Smooth muscle cell (in vitro differentiated cells): ENCODE data around the gene GPR143. TPM values are rescaled to one million over a fixed set of nuclear protein-coding genes. Genes with fewer than 3 reads are reported as not detected.

Experiments used
- DNase-seq: peaks from one replicate; lab custom pipeline; 2025; ENCODE audit not compliant: unreplicated experiment; lab: John Stamatoyannopoulos, UW
- H2AFZ ChIP-seq: fragments of 200-600 bp; sonication (generic); 2 replicates; pipeline ENCODE4 v1.6.0; 2016; ENCODE audit warnings: antibody characterized with exemption, low read depth, mild to moderate bottlenecking
- H3F3A ChIP-seq: fragments of 200-600 bp; sonication (generic); 2 replicates; pipeline ENCODE4 v1.6.0; 2017; ENCODE audit warnings: antibody characterized with exemption, low read depth
- H3K27ac ChIP-seq: fragments of 200-600 bp; sonication (generic); 2 replicates; pipeline ENCODE4 v1.5.1; 2016; ENCODE audit warnings: low read depth, mild to moderate bottlenecking
- H3K27me3 ChIP-seq: fragments of 200-600 bp; sonication (generic); 2 replicates; pipeline ENCODE4 v1.6.1; 2016; ENCODE audit warnings: low read depth, mild to moderate bottlenecking
- H3K36me3 ChIP-seq: fragments of 200-600 bp; sonication (generic); 2 replicates; pipeline ENCODE4 v1.5.1; 2016; ENCODE audit warnings: low read depth
- H3K4me1 ChIP-seq: fragments of 200-600 bp; sonication (generic); 2 replicates; pipeline ENCODE4 v1.5.1; 2016; ENCODE audit warnings: low read depth
- H3K4me2 ChIP-seq: fragments of 200-600 bp; sonication (generic); 2 replicates; pipeline ENCODE4 v1.6.0; 2016; ENCODE audit warnings: mild to moderate bottlenecking
- H3K4me3 ChIP-seq: fragments of 200-600 bp; sonication (generic); 2 replicates; pipeline ENCODE4 v1.5.1; 2016; ENCODE audit warnings: mild to moderate bottlenecking
- H3K79me2 ChIP-seq: fragments of 200-600 bp; sonication (generic); 2 replicates; pipeline ENCODE4 v1.6.0; 2016; ENCODE audit warnings: low read depth, mild to moderate bottlenecking
- H3K9ac ChIP-seq: fragments of 200-600 bp; sonication (generic); 2 replicates; pipeline ENCODE4 v1.6.0; 2016; ENCODE audit warnings: low read depth
- H3K9me3 ChIP-seq: fragments of 200-600 bp; sonication (generic); replicated peaks from 2 replicates; pipeline ENCODE4 v1.5.1; 2016; ENCODE audit warnings: low read depth
- H4K20me1 ChIP-seq: fragments of 200-600 bp; sonication (generic); 2 replicates; pipeline ENCODE4 v1.6.0; 2016; ENCODE audit warnings: low read depth
- WGBS: methylation state at CpG from one replicate; pipeline ENCODE4 v1.1.7; 2016; ENCODE audit warnings: low lambda C conversion rate; 5-methylcytosine and 5-hydroxymethylcytosine counted together
- polyA plus RNA-seq: library from polyadenylated mRNA; unstranded; fragments of >200 nt; fragmentation: Nextera tagmentation; extraction: Ambion mirVana; gene quantifications from 2 replicates; pipeline ENCODE4 v1.2.1, GENCODE V29; 2016
- total RNA-seq: library from RNA; depleted of rRNA; stranded (reverse); fragments of >200 nt; gene quantifications from 2 replicates; pipeline ENCODE4 v1.2.3, GENCODE V29; 2014
- TF ChIP-seq, protein P1 (sequence below): fragments of 200-600 bp; sonication (generic); IDR thresholded peaks from 2 replicates; pipeline ENCODE4 v1.5.1; 2017; ENCODE audit warnings: borderline replicate concordance, mild to moderate bottlenecking, antibody characterized with exemption; ENCODE audit not compliant: insufficient read depth, poor library complexity, severe bottlenecking

Gene GPR143
- total and polyA plus RNA-seq, 2 experiments from 2014 or later, result 0.72 to 1.4 TPM

- H3K9me3 ChIP-seq, result no peaks in the 10 kb centered on the region
- H2AFZ ChIP-seq, result no peak overlapping the region
- H3K4me2 ChIP-seq, result no peak overlapping the region
- H4K20me1 ChIP-seq, result no peaks in the 10 kb centered on the region
- no peak overlapping the region for H3K4me3 ChIP-seq
- no peaks in the 10 kb centered on the region for H3F3A ChIP-seq
- no peak overlapping the region for H3K27ac ChIP-seq
- no peak for DNase-seq
- H3K36me3 ChIP-seq, result no peaks in the 10 kb centered on the region
- H3K79me2 ChIP-seq, result no peaks in the 10 kb centered on the region
- H3K27me3 ChIP-seq, result no peaks in the 10 kb centered on the region
- 55% methylated on average over 5 of the region's 5 CpGs for WGBS
- no peaks in the 10 kb centered on the region for H3K4me1 ChIP-seq
- H3K9ac ChIP-seq, result no peak overlapping the region
- TF ChIP-seq, protein P1, sequence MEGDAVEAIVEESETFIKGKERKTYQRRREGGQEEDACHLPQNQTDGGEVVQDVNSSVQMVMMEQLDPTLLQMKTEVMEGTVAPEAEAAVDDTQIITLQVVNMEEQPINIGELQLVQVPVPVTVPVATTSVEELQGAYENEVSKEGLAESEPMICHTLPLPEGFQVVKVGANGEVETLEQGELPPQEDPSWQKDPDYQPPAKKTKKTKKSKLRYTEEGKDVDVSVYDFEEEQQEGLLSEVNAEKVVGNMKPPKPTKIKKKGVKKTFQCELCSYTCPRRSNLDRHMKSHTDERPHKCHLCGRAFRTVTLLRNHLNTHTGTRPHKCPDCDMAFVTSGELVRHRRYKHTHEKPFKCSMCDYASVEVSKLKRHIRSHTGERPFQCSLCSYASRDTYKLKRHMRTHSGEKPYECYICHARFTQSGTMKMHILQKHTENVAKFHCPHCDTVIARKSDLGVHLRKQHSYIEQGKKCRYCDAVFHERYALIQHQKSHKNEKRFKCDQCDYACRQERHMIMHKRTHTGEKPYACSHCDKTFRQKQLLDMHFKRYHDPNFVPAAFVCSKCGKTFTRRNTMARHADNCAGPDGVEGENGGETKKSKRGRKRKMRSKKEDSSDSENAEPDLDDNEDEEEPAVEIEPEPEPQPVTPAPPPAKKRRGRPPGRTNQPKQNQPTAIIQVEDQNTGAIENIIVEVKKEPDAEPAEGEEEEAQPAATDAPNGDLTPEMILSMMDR, result no peak
These were observed 36.3 kb downstream of the GPR143 start for GRCh38 chrX:9729171-9729885.

DNA sequence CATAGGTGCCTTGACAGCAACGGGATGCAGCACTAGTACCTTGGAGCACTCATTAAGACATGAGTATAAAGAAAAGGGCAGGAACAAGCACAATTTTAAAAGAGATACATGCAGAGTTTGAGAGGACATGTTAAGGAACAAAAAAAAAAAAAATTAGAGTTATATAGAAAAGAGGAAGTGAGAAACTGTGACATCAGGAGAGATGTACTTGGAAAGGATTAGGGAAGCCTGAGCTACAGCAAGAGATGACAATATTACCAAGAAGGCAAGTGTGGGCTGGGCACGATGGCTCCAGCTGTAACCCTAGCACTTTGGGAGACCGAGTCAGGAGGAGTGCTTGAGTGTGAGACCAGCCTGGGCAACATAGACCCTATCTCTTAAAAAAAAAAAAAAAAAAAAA lies 37.4 kb downstream of the GPR143 start:
- Histone ChIP-seq H3K79me2 (no peaks in the 10 kb centered on the region), H3K36me3 (no peaks in the 10 kb centered on the region), H3F3A (no peaks in the 10 kb centered on the region), H3K4me3 (no peak overlapping the region), H3K9ac (no peak overlapping the region), H3K4me2 (no peak overlapping the region), H3K27ac (no peak overlapping the region), H3K9me3 (no peaks in the 10 kb centered on the region), H2AFZ (no peak overlapping the region), H3K4me1 (no peaks in the 10 kb centered on the region), H4K20me1 (no peaks in the 10 kb centered on the region), H3K27me3 (no peaks in the 10 kb centered on the region)
- WGBS, result 84% methylated on average over 3 of the region's 3 CpGs
- TF ChIP-seq, protein P1, result no peak
- no peak for DNase-seq

DNA sequence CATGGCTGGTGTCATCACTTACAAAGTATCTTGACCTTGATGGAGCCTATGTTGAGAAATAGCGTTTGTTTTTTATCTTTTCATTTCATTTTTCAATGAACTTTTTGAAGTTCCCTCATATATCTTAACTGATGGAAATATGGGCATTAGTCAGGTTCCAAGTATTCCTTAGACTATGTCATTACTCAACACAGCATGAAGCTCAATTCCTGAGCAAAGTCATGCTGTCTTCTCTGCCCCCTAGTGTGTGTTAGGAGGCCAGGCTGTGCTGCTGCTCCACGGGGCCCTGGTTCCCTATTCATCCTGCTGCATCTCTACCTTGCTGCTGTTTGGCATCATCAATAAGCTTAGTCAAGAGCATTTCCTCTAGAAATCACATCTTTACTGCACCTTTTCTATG lies 40.9 kb downstream of the GPR143 start:
- TF ChIP-seq, protein P1, result peak; percentile 5
- no peak overlapping the region for H3K9ac ChIP-seq
- no peaks in the 10 kb centered on the region for H3F3A ChIP-seq
- DNase-seq, result no peak
- no peaks in the 10 kb centered on the region for H3K27me3 ChIP-seq
- H3K79me2 ChIP-seq, result no peaks in the 10 kb centered on the region
- H3K9me3 ChIP-seq, result no peaks in the 10 kb centered on the region
- no peaks in the 10 kb centered on the region for H3K4me1 ChIP-seq
- 71% methylated on average over 2 of the region's 2 CpGs for WGBS
- H4K20me1 ChIP-seq, result no peaks in the 10 kb centered on the region
- no peak overlapping the region for H2AFZ ChIP-seq
- H3K4me2 ChIP-seq, result no peak overlapping the region
- no peak overlapping the region for H3K27ac ChIP-seq
- H3K36me3 ChIP-seq, result no peaks in the 10 kb centered on the region
- no peak overlapping the region for H3K4me3 ChIP-seq

DNA sequence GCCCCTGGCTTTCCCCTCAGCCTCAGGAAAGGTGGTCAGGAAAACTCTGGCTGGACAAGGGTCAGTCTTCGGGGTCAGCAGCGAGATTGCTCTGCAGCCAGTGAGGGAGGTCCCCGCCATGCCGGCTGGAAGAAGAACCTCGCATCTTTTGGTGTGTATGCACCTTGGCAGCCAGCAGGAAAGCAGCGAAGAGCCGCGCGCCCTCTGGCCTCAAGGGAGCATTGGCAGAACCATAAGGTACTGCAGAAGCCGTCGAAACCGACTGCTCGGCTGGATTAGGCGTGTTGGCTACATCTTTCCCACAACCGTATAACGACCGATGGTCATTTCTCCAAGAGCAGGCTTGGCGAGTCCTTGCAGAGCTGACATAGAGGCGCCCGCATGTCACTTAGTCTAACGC lies 48.3 kb downstream of the GPR143 start:
- no peaks in the 10 kb centered on the region for H3F3A ChIP-seq
- DNase-seq, result no peak
- H2AFZ ChIP-seq, result no peak overlapping the region
- H3K4me2 ChIP-seq, result no peak overlapping the region
- H3K4me1 ChIP-seq, result no peaks in the 10 kb centered on the region
- H3K4me3 ChIP-seq, result no peak overlapping the region
- 92% methylated on average over 21 of the region's 21 CpGs for WGBS
- no peaks in the 10 kb centered on the region for H3K36me3 ChIP-seq
- H3K9ac ChIP-seq, result no peak overlapping the region
- no peaks in the 10 kb centered on the region for H3K79me2 ChIP-seq
- H3K27ac ChIP-seq, result no peak overlapping the region
- H3K9me3 ChIP-seq, result peaks cover 3% of the 10 kb centered on the region
- no peaks in the 10 kb centered on the region for H4K20me1 ChIP-seq
- no peaks in the 10 kb centered on the region for H3K27me3 ChIP-seq
- TF ChIP-seq, protein P1, result no peak
